ENCODE data around the gene KLF11.

Gene KLF11

DNA sequence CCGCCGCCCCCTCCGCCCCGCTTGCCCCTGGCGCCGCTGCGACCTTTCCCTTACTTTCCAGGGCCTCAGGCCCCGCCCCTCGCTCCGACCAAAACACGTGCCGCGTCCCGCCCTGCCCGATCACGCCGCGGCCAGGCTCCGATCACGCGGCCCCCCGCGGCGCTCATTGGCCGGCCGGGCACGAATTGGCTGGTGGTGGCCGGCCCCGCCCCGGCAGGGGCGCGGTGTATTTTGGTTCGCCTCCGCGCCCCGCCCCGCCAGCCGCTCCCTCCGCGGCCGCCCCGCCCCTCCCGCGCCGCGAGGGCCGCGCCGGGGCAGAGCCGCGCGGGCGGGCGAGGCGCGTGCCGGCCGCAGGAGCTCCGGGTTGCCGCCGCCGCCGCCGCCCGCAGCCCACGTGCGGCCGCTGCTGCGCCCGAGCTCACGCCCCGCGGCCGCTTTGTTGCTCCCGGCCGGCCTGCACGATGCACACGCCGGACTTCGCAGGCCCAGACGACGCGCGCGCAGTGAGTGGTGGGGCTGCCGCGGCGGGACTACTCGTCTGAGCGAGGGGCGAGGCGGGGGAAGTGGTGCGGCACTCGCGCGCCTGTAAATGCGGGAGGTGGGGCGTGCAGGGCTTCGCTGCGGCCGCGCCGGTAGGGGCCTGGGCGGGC, at the start of gene KLF11:
KLF11 (plus strand) TSS at position 295 of the 650 bp plus-strand sequence; CDS start at position 462, 167 bp downstream.
- DNase-seq (ENCODE audit: low spot score) = peak; percentile 91
- in situ Hi-C loops (cut with MboI; ENCODE audit: low sequenced_read_pairs, unreplicated experiment) = no loop called here
- TF ChIP-seq, protein P1, sequence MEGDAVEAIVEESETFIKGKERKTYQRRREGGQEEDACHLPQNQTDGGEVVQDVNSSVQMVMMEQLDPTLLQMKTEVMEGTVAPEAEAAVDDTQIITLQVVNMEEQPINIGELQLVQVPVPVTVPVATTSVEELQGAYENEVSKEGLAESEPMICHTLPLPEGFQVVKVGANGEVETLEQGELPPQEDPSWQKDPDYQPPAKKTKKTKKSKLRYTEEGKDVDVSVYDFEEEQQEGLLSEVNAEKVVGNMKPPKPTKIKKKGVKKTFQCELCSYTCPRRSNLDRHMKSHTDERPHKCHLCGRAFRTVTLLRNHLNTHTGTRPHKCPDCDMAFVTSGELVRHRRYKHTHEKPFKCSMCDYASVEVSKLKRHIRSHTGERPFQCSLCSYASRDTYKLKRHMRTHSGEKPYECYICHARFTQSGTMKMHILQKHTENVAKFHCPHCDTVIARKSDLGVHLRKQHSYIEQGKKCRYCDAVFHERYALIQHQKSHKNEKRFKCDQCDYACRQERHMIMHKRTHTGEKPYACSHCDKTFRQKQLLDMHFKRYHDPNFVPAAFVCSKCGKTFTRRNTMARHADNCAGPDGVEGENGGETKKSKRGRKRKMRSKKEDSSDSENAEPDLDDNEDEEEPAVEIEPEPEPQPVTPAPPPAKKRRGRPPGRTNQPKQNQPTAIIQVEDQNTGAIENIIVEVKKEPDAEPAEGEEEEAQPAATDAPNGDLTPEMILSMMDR (IDR thresholded peaks at IDR 0.05; ENCODE audit: borderline replicate concordance, control extremely low read depth, extremely low read depth, insufficient read depth, missing control alignments) = no peak

DNA sequence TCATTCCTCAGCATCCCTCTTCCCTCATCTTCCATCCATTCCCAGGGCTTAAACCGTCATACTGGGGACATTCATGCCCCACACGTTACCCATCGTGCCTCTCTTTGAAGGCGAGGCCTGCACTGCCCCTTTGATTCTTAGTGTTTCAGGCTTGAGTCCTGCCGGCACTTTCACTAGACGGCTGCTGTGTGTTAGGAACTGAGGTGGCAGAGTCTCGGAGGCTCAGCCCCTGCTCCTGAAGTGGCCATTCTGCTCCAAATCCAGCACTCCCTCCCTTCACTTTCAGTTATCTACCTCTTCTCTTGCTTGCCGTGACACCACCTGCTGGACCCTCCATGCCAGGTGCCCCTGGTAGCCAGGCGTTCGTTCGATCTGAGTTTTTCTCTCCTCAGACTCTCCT, 48.9 kb upstream of the KLF11 start:
- in situ Hi-C loops (cut with MboI; ENCODE audit: low sequenced_read_pairs, unreplicated experiment) = no loop called here
- DNase-seq (ENCODE audit: low spot score) = no peak
- TF ChIP-seq, protein P1 (IDR thresholded peaks at IDR 0.05; ENCODE audit: borderline replicate concordance, control extremely low read depth, extremely low read depth, insufficient read depth, missing control alignments) = no peak

DNA sequence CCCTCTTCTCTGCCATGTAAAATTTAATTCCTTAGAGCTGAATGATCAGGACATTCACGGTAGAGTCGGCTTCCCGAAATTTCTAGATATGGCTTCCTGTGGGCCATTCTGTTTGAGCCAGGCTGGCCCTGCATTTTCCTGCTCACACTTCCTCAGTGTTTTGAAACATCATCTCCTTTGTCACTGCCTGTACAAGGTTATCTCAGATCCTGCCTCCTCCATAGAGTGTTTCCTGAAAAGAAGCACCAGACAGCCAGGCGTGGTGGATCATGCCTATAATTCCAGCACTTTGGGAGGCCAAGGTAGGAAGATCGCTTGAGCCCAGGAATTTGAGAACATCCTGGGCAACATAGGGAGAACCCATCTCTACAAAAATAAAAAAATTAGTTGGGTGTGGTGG, 48.3 kb upstream of the KLF11 start:
- DNase-seq (ENCODE audit: low spot score) = no peak
- TF ChIP-seq, protein P1 (IDR thresholded peaks at IDR 0.05; ENCODE audit: borderline replicate concordance, control extremely low read depth, extremely low read depth, insufficient read depth, missing control alignments) = no peak
- in situ Hi-C loops (cut with MboI; ENCODE audit: low sequenced_read_pairs, unreplicated experiment) = no loop called here

DNA sequence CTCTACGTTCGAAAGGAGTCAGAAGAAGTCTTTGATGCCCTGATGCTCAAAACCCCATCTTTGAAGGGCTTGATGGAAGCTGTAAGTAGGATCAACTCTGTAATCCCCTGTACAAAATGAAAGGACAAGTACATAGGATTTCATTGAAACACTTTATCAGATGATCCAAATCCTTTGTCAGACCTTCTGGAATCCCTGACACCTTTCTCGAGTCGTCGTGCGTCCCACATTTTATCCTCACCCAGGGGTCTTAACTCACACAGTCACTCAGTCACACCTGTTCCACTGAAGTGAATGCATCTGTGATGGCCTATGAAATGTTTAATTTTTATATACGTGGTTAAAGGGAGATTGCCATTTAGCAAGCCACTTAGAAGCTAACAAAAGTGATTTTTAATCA, 47.0 kb upstream of the KLF11 start:
- TF ChIP-seq, protein P1 (IDR thresholded peaks at IDR 0.05; ENCODE audit: borderline replicate concordance, control extremely low read depth, extremely low read depth, insufficient read depth, missing control alignments) = no peak
- in situ Hi-C loops (cut with MboI; ENCODE audit: low sequenced_read_pairs, unreplicated experiment) = no loop called here
- no peak for DNase-seq (ENCODE audit: low spot score)

DNA sequence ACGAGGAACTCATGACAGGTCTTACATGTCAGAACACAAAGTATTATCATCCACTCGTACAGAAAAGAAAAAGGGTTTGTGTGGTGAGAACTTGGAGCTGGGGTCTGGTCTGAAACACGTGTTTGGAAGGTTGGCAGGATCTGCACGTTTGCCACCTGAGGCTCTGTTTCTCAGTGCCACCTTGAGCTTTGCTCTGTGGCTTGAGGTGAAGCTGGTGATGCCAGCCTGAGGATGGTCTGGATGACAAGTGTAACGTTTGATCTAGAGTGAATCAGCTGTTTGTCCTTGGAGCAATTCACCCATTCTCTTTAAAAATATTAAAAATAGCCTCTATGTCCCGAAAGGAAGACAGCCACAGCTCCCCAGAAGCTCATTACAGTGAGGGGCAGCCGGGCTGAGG, 45.4 kb upstream of the KLF11 start:
- TF ChIP-seq, protein P1 (IDR thresholded peaks at IDR 0.05; ENCODE audit: borderline replicate concordance, control extremely low read depth, extremely low read depth, insufficient read depth, missing control alignments) = no peak
- in situ Hi-C loops (cut with MboI; ENCODE audit: low sequenced_read_pairs, unreplicated experiment) = no loop called here
- no peak for DNase-seq (ENCODE audit: low spot score)

DNA sequence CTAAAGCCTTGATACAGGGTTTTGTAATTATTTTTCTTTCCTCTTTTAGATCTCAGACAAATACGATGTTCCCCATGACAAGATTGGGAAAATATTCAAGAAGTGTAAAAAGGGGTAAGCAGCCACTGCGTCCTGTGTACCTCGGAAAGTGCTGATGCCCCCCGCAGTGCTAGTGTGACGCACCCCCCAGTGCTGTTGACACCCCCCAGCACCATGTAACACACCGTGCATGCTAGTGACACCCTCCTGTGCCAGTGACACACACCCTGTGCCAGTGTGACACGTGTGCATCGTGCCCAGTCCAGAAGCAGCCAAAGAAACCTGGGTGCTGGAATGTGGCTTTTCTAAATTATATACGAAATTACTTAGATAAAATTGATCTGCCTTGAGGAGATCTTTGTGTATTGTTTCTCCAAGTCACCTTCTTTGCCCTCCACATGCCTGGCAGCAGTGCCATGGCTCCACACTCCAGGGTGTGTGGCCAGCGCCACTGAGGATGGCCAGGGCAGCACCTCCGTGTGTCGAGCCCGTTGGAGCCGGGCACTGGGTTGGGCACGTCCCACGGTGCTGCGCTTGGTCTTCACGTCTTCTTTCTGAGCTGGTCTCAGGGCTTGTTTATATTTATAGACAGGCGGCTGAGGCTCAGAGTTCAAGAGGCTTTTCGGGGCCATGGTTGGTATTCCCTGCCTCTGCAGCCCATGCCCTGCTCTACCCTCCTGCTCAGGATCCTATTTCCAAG, 44.3 kb upstream of the KLF11 start:
- DNase-seq (ENCODE audit: low spot score) = no peak
- in situ Hi-C loops (cut with MboI; ENCODE audit: low sequenced_read_pairs, unreplicated experiment) = no loop called here
- TF ChIP-seq, protein P1 (IDR thresholded peaks at IDR 0.05; ENCODE audit: borderline replicate concordance, control extremely low read depth, extremely low read depth, insufficient read depth, missing control alignments) = no peak

Measured in GM13976 (cell line).